IPS-20b (cell line): Measurements from ENCODE around the gene COL17A1.

Experiments
- H3K27ac ChIP-seq: one replicate; pipeline ENCODE4 v1.5.1; 2013; ENCODE audit warnings: low read length
- H3K27me3 ChIP-seq: 2 replicates; pipeline ENCODE4 v1.6.1; 2013; ENCODE audit warnings: mild to moderate bottlenecking, low read length, inconsistent platforms; ENCODE audit not compliant: insufficient read depth
- H3K36me3 ChIP-seq: 2 replicates; pipeline ENCODE4 v1.6.1; 2013; ENCODE audit warnings: low read depth, mild to moderate bottlenecking, inconsistent platforms, low read length, moderate library complexity; ENCODE audit not compliant: insufficient read depth
- H3K4me1 ChIP-seq: 2 replicates; pipeline ENCODE4 v1.6.1; 2013; ENCODE audit warnings: mild to moderate bottlenecking, control low read depth, inconsistent platforms, low read length, moderate library complexity; ENCODE audit not compliant: insufficient read depth
- H3K4me3 ChIP-seq: 2 replicates; pipeline ENCODE4 v1.5.1; 2013; ENCODE audit warnings: mild to moderate bottlenecking, low read length, inconsistent platforms
- H3K9ac ChIP-seq: 2 replicates; pipeline ENCODE4 v1.6.1; 2013; ENCODE audit warnings: low read depth, mild to moderate bottlenecking, inconsistent platforms, low read length, moderate library complexity
- H3K9me3 ChIP-seq: 2 replicates; pipeline ENCODE4 v1.6.1; 2013; ENCODE audit warnings: mild to moderate bottlenecking, low read depth, low read length, inconsistent platforms; ENCODE audit not compliant: insufficient read depth

The COL17A1 gene

GRCh38 chr10:104085801-104086400 is at the start of gene COL17A1:
Gene COL17A1 (minus strand): TSS chr10:104085880. CDS start chr10:104080673, 5,207 bp downstream.
- H3K4me3 ChIP-seq, result no peak within 1 kb of the TSS
- no peak within 1 kb of the TSS for H3K27ac ChIP-seq
- no peaks in the 10 kb centered on the region for H3K27me3 ChIP-seq

GRCh38 chr10:104130041-104130440 is 44.4 kb upstream of the COL17A1 start:
- Histone ChIP-seq H3K9ac (no peak overlapping the region), H3K4me3 (no peak overlapping the region)

More at GRCh38 chr10:104085801-104086400, at the start of gene COL17A1:
- peaks cover 17% of the 10 kb centered on the region for H3K4me1 ChIP-seq
- H3K9ac ChIP-seq, result no peak within 1 kb of the TSS
- no peaks in the 10 kb centered on the region for H3K36me3 ChIP-seq
- no peaks in the 10 kb centered on the region for H3K9me3 ChIP-seq

GRCh38 chr10:104128214-104128613 is 42.5 kb upstream of the COL17A1 start:
- Histone ChIP-seq H3K27me3 (no peaks in the 10 kb centered on the region), H3K36me3 (no peaks in the 10 kb centered on the region), H3K4me1 (peaks cover 8% of the 10 kb centered on the region; the same call in 1 of the 2 replicates), H3K4me3 (no peak overlapping the region), H3K9ac (no peak overlapping the region), H3K9me3 (no peaks in the 10 kb centered on the region), H3K27ac (no peak overlapping the region)

More at GRCh38 chr10:104130041-104130440, 44.4 kb upstream of the COL17A1 start:
- H3K27ac ChIP-seq, result no peak overlapping the region
- H3K4me1 ChIP-seq, result peaks cover 8% of the 10 kb centered on the region; the same call in 1 of the 2 replicates
- H3K36me3 ChIP-seq, result no peaks in the 10 kb centered on the region
- no peaks in the 10 kb centered on the region for H3K9me3 ChIP-seq
- no peaks in the 10 kb centered on the region for H3K27me3 ChIP-seq

GRCh38 chr10:104127411-104127810 is 41.7 kb upstream of the COL17A1 start:
- H3K4me3 ChIP-seq, result no peak overlapping the region
- H3K4me1 ChIP-seq, result peaks cover 11% of the 10 kb centered on the region; the same call in 1 of the 2 replicates
- H3K9ac ChIP-seq, result no peak overlapping the region
- no peak overlapping the region for H3K27ac ChIP-seq
- no peaks in the 10 kb centered on the region for H3K36me3 ChIP-seq
- H3K9me3 ChIP-seq, result no peaks in the 10 kb centered on the region
- no peaks in the 10 kb centered on the region for H3K27me3 ChIP-seq

GRCh38 chr10:104123397-104123796 is 37.7 kb upstream of the COL17A1 start:
- H3K36me3 ChIP-seq, result no peaks in the 10 kb centered on the region
- H3K9me3 ChIP-seq, result no peaks in the 10 kb centered on the region
- H3K4me1 ChIP-seq, result peaks cover 20% of the 10 kb centered on the region; the same call in 1 of the 2 replicates
- H3K9ac ChIP-seq, result no peak overlapping the region
- no peak overlapping the region for H3K27ac ChIP-seq
- H3K27me3 ChIP-seq, result no peaks in the 10 kb centered on the region
- H3K4me3 ChIP-seq, result peak overlapping the region; percentile 85; the same call in 1 of the 2 replicates

- Histone ChIP-seq H3K9ac (peak overlapping the region; percentile 94), H3K27me3 (no peaks in the 10 kb centered on the region), H3K27ac (peak overlapping the region; percentile 97), H3K9me3 (no peaks in the 10 kb centered on the region), H3K36me3 (no peaks in the 10 kb centered on the region), H3K4me1 (peaks cover 18% of the 10 kb centered on the region; the same call in 1 of the 2 replicates), H3K4me3 (peak overlapping the region; percentile 85)
These were observed 36.8 kb upstream of the COL17A1 start for GRCh38 chr10:104122225-104123107.

- Histone ChIP-seq H3K4me1 (peaks cover 12% of the 10 kb centered on the region; the same call in 1 of the 2 replicates), H3K36me3 (no peaks in the 10 kb centered on the region), H3K27me3 (no peaks in the 10 kb centered on the region), H3K27ac (peak within 1 kb of the TSS; percentile 100), H3K9me3 (no peaks in the 10 kb centered on the region), H3K9ac (peak within 1 kb of the TSS; percentile 99), H3K4me3 (peak within 1 kb of the TSS; percentile 85)
These were observed 36.0 kb upstream of the COL17A1 start, which contains the start of gene SFR1 for GRCh38 chr10:104121485-104122224. Gene SFR1 (plus strand): TSS chr10:104122171. CDS start chr10:104122184, 13 bp downstream.

- Histone ChIP-seq H3K36me3 (no peaks in the 10 kb centered on the region), H3K27ac (peak overlapping the region; percentile 100), H3K4me3 (peak overlapping the region; percentile 81), H3K4me1 (peaks cover 12% of the 10 kb centered on the region; the same call in 1 of the 2 replicates), H3K9me3 (no peaks in the 10 kb centered on the region), H3K27me3 (no peaks in the 10 kb centered on the region), H3K9ac (peak overlapping the region; percentile 99)
These were observed 35.3 kb upstream of the COL17A1 start for GRCh38 chr10:104120903-104121484.

- peak overlapping the region; percentile 100 for H3K27ac ChIP-seq
- H3K9me3 ChIP-seq, result no peaks in the 10 kb centered on the region
- no peaks in the 10 kb centered on the region for H3K27me3 ChIP-seq
- H3K9ac ChIP-seq, result peak overlapping the region; percentile 99; the same call in 1 of the 2 replicates
- H3K4me1 ChIP-seq, result peaks cover 12% of the 10 kb centered on the region; the same call in 1 of the 2 replicates
- H3K36me3 ChIP-seq, result no peaks in the 10 kb centered on the region
- H3K4me3 ChIP-seq, result peak overlapping the region; percentile 81
These were observed 34.8 kb upstream of the COL17A1 start for GRCh38 chr10:104120512-104120902.

- no peaks in the 10 kb centered on the region for H3K27me3 ChIP-seq
- H3K4me3 ChIP-seq, result no peak overlapping the region
- peak overlapping the region; percentile 99; the same call in 1 of the 2 replicates for H3K9ac ChIP-seq
- no peaks in the 10 kb centered on the region for H3K9me3 ChIP-seq
- no peaks in the 10 kb centered on the region for H3K36me3 ChIP-seq
- H3K27ac ChIP-seq, result no peak overlapping the region
- peaks cover 12% of the 10 kb centered on the region; the same call in 1 of the 2 replicates for H3K4me1 ChIP-seq
These were observed 34.3 kb upstream of the COL17A1 start for GRCh38 chr10:104119996-104120395.
